GM18505 (cell line): ENCODE results near the gene TMPRSS11E.
A peak's percentile ranks its signal among the peaks of the same experiment; 100 is the strongest.
"Not testable (repeated sequence)": the region's sequence is repeated elsewhere in the genome, so short reads cannot be mapped to it uniquely, and the experiment has no call there.

Source experiments
- ATAC-seq: cut with Tn5 transposase; IDR thresholded peaks from one replicate; pipeline ENCODE4 v1.9.1; 2021; ENCODE audit not compliant: unreplicated experiment
- POLR2A ChIP-seq: IDR thresholded peaks from 4 replicates; pipeline ENCODE4 v1.6.1; 2011; ENCODE audit warnings: borderline replicate concordance; ENCODE audit not compliant: insufficient read depth, insufficient read length; ENCODE audit errors: extremely low read depth

TMPRSS11E gene

DNA sequence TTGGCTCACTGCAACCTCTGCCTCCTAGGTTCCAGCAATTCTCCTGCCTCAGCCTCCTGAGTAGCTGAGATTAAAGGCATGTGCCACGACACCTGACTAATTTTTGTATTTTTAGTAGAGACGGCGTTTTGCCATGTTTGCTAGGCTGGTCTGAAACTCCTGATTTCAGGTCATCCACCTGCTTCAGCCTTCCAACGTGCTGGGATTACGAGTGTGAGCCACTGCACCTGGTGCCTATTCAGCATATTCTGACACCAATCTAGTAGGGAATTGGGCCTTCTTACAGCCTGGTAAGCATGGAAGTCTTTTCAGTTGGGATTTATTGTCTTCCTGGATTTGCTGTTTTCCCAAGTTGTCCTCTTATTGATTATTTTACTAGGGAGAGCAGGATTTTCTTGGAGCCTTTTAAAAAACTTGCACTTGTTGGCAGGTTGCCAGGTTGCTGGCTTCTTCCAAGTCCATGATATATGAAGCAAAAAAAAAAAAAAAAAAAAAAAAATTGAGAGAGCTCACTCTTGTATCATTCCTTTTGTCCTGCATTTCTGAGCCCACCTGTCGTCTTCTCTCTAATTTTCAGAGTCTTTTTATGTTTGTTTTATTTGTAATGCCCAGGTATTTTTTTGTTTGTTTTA is 43.7 kb downstream of the TMPRSS11E start:
- TF ChIP-seq POLR2A, result no peak
- no peak for ATAC-seq

DNA sequence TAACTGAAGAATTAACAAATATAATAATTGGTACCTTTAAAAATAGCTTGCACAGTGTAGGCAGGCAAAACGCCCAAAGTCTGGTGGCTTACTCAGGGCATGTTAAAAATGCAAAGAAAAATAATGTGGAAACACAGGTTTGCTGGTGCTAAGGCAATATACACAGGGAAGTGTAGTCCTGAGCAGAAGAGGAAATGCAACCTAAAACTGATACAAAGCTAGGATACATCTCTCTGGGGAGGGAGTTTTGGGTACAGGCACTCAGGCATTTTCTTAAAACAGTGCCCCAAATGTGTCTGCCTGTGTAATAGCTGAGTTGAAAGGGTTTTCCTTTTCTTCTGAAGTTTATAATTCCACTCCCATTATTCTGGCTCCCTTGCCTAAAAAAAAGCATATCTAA is 47.4 kb downstream of the TMPRSS11E start:
- ATAC-seq, result peak; percentile 50
- no peak for TF ChIP-seq POLR2A

DNA sequence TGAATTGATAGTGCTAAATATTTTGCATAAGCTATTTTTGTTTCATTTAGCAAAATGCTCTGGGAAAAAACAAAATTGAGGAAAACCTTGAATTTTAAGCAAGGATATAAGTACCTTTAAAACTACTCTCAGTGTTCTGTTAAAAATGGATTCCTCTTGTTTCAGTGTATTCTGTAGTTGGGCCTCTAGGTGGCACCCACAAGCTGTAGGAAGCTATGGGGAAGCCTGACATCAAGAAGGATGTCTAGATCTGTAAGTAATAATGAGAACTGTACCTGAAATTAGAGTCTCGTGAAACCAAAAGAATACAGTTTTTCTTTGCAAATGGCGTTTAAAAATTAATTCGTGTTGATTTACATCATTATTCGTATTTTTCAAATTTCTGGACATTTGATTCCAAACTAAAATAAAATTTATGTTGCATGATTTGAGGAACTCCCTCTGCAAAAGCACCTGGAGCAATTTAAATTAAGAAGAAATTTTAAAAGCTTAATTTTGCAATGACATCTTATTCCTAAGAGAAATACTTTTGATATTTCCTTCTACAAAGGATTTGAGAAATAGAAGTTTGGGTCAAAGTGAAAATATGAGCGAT is 51.2 kb downstream of the TMPRSS11E start:
- no peak for TF ChIP-seq POLR2A
- ATAC-seq, result peak; percentile 90

DNA sequence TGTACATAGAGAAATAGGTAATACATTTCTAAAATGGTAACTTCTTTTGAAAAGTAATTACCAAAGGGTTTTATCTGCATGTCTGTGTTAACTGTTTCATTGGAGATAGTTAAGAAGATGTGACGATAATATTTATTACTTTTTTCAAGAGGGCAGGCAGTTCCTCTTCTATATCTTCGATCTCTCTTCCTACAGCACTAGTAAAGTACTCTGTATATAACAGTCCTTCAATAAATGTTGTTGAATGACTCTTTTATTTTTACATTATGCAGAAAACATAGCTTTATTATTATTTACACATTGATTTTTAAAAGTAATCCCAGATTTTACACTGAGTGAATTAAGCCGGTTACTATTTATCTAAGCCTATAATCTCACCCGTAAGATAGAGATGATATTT is 51.8 kb downstream of the TMPRSS11E start:
- no peak for TF ChIP-seq POLR2A
- ATAC-seq, result no peak

DNA sequence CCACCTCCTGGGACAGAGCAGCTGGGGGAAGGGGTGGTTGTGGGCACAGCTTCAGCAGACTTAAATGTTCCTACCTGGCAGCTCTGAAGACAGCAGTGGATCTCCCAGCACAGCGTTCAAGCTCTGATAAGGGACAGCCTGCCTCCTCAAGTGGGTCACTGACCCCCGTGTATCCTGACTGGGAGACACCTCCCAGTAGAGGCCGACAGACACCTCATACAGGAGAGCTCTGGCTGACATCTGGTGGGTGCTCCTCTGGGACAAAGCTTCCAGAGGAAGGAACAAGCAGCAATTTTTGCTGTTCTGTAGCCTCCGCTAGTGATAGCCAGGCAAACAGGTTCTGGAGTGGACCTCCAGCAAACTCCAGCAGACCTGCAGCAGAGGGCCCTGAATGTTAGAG is 56.2 kb downstream of the TMPRSS11E start:
- ATAC-seq, result not testable (repeated sequence)

DNA sequence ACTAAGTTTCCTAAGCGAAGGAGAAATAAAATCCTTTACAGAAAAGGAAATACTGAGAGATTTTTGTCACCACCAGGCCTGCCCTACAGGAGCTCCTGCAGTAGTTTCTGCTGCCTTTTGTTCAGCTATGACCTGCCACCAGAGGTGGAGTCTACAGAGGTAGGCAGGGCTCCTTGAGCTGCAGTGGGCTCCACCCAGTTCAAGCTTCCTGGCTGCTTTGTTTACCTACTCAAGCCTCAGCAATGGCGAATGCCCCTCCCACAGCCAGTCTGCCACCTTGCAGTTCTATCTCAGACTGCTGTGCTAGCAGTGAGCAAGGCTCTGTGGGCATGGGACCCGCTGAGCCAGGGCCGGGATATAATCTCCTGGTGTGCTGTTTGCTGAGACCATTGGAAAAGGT is 57.6 kb downstream of the TMPRSS11E start:
- ATAC-seq, result not testable (repeated sequence)

DNA sequence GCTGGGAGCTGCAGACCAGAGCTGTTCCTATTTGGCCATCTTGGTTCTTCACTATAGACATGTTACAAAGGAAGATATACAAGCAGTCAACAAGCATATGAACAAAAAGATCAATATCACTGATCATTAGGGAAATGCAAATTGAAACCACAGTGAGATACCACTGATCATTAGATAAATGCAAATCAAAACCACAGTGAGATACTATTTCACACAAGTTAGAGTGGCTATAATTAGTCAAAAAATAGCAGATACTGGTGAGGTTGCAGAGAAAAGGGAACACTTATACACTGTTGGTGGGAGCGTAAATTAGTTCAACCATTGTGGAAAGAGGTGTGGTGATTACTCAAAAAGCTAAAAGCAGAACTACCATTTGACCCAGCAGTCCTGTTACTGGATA is 58.2 kb downstream of the TMPRSS11E start:
- not testable (repeated sequence) for ATAC-seq

DNA sequence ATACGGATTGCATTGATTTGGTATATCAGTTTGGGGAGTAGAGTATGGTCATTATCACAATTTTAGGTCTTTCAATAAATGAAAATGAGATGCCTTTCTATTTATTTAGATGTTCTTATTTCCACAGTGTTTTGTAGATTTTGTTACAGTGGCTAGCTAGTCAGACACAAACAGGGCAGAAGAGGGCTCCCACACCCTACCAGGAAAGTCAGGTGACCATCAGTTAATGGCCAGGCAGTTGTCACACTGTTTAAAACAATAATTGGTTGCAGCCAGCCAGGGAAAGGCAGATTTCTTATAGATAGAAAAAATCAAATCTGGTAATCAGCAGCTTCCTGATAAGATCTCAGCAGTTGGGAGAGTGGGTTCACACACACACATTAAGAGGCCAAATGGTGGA is 71.6 kb downstream of the TMPRSS11E start:
- no peak for TF ChIP-seq POLR2A
- ATAC-seq, result no peak

DNA sequence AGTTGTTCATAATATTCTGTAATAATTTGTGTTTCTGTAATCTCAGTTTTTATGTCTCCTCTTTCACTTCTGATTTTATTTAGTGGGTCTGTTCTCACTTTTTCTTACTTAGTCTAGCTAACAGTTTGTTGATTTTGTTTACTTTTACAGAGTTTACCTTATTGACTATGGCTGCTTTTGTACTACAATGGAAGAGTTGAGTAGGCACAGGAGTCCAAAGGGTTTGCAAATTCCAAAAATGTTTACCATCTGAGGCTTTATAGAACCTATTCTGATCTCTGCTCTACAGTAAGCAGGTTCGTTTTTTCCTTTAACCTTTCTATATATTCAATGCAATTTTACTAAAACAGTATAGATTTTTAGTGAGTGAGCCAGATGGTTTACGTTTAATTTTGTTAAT is 73.7 kb downstream of the TMPRSS11E start:
- ATAC-seq, result no peak
- no peak for TF ChIP-seq POLR2A

DNA sequence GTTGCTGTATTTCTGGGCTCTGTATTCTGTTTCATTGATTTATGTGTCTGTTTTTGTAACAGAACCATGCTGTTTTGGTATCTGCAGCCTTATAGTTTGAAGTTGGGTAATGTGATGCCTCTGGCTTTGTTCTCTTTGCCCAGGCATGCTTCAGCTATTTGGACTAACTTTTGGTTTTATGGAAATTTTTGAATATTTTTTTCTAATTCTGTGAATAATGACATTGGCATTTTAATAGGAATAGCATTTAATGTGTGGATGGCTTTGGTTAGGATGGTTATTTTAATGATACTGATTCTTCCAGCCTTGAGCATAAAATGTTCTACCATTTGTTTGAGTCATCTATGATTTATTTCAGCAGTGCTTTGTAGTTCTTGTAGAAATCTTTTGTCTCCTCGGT is 75.0 kb downstream of the TMPRSS11E start:
- not testable (repeated sequence) for ATAC-seq

DNA sequence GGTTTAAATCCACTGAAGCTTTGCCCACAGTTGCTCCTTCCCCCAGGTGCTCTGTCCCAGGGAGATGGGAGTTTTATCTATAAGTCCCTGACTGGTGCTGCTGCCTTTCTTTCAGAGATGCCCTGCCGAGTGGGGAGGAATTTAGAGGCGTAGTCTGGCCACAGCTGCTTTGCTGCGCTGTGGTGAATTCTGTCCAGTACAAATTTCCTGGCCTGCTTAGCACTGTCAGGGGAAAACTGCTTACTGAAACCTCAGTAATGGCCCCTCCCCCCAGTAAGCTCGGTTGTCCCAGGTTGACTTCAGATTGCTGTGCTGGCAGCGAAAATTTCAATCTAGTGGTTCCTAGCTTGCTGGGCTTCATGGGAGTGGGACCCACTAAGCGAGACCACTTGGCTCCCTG is 88.7 kb downstream of the TMPRSS11E start:
- ATAC-seq, result no peak
- TF ChIP-seq POLR2A, result no peak

DNA sequence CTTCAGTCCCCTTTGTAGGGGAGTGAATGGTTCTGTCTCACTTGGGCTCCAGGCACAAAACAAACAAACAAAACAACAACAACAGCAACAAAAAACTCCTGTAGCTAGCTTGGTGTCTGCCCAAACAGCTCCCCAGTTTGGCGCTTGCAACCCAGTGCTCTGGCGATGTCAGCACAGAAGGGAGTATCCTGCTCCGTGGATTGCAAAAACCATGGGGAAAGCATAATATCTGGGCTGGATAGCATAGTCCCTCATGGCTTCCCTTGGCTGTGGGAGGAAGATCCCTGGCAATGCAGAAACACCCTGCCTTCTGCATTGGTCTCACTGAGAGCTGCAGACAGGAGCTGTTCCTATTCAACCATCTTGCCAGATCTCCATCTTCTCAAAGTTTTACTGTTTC is 89.1 kb downstream of the TMPRSS11E start:
- ATAC-seq, result no peak
- TF ChIP-seq POLR2A, result no peak

DNA sequence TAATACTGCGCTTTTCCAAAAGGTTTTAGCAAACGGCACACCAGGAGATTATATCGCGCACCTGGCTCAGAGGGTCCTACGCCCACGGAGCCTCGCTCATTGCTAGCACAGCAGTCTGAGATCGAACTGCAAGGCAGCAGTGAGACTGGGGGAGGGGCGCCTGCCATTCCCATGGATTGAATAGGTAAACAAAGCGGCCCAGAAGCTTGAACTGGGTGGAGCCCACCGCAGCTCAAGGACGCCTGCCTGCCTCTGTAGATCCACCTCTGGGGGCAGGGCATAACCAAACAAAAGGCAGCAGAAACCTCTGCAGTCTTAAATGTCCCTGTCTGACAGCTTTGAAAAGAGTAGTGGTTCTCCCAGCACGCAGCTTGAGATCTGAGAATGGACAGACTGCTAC is 95.5 kb downstream of the TMPRSS11E start:
- not testable (repeated sequence) for ATAC-seq
